Measurements from ENCODE around the gene NBEA.

The NBEA gene

GRCh38 chr13:34944274-34944634 lies 2.2 kb downstream of the NBEA start:
- Histone ChIP-seq H2BK5ac (ENCODE audit: low read depth, low read length, poor library complexity) (no peak overlapping the region), H3K27ac (ENCODE audit: low read depth, low read length) (no peak overlapping the region)

GRCh38 chr13:34944751-34945150 lies 2.7 kb downstream of the NBEA start:
- Histone ChIP-seq H2BK12ac (ENCODE audit: low read length) (no peak overlapping the region), H3K79me1 (ENCODE audit: low read length) (no peaks in the 10 kb centered on the region), H3K36me3 (ENCODE audit: control insufficient read depth in 1 of 2, insufficient read depth in 2 of 2, low read length in 2 of 2) (no peaks in the 10 kb centered on the region), H3K4me2 (ENCODE audit: low read length) (no peak overlapping the region), H3K18ac (ENCODE audit: low read length) (no peak overlapping the region), H2AFZ (ENCODE audit: insufficient read depth, low read length, poor library complexity) (no peak overlapping the region), H3K4me3 (ENCODE audit: low read depth, low read length) (no peak overlapping the region), H3K4ac (ENCODE audit: low read depth, low read length) (no peak overlapping the region), H3K23ac (ENCODE audit: low read length) (no peak overlapping the region), H2AK5ac (ENCODE audit: low read length) (no peak overlapping the region), H4K12ac (ENCODE audit: low read depth, low read length) (no peak overlapping the region), H3K9ac (ENCODE audit: low read length) (no peak overlapping the region), H3K27ac (ENCODE audit: low read depth, low read length) (no peak overlapping the region), H3K4me1 (ENCODE audit: control insufficient read depth in 1 of 2, insufficient read depth in 2 of 2, low read length in 2 of 2) (peaks cover 4 to 12% of the 10 kb centered on the region in 2 experiments), H3K9me3 (ENCODE audit: insufficient read depth, low read depth, low read length) (peaks cover 2% of the 10 kb centered on the region), H2BK120ac (ENCODE audit: insufficient read depth, low read length, poor library complexity) (no peak overlapping the region), H4K91ac (ENCODE audit: low read depth, low read length) (no peak overlapping the region), H3K27me3 (ENCODE audit: insufficient read depth, low read length) (peaks cover 16% of the 10 kb centered on the region), H3K14ac (ENCODE audit: low read length) (no peak overlapping the region), H3K79me2 (ENCODE audit: control insufficient read depth, insufficient read depth, low read length, poor library complexity) (no peaks in the 10 kb centered on the region), H2BK5ac (ENCODE audit: low read depth, low read length, poor library complexity) (no peak overlapping the region), H4K8ac (ENCODE audit: low read depth, low read length) (no peak overlapping the region)
- DNase-seq: no peak
- no CpG with 5 or more reads among the region's 2 CpGs for WGBS (ENCODE audit: extremely low coverage, insufficient coverage, insufficient read length)

More at GRCh38 chr13:34944274-34944634, 2.2 kb downstream of the NBEA start:
- WGBS (ENCODE audit: extremely low coverage, insufficient coverage, insufficient read length): no CpG with 5 or more reads among the region's 2 CpGs
- DNase-seq: no peak
- H4K12ac ChIP-seq (ENCODE audit: low read depth, low read length): no peak overlapping the region
- no peak overlapping the region for H3K4me3 ChIP-seq (ENCODE audit: low read depth, low read length)
- no peak overlapping the region for H3K4me2 ChIP-seq (ENCODE audit: low read length)
- no peak overlapping the region for H3K18ac ChIP-seq (ENCODE audit: low read length)
- no peak overlapping the region for H3K14ac ChIP-seq (ENCODE audit: low read length)
- no peaks in the 10 kb centered on the region for H3K79me2 ChIP-seq (ENCODE audit: control insufficient read depth, insufficient read depth, low read length, poor library complexity)
- peaks cover 16% of the 10 kb centered on the region for H3K27me3 ChIP-seq (ENCODE audit: insufficient read depth, low read length)
- no peak overlapping the region for H2BK12ac ChIP-seq (ENCODE audit: low read length)
- H3K9me3 ChIP-seq (ENCODE audit: insufficient read depth, low read depth, low read length): peaks cover 2% of the 10 kb centered on the region
- H3K4me1 ChIP-seq (ENCODE audit: control insufficient read depth in 1 of 2, insufficient read depth in 2 of 2, low read length in 2 of 2): peaks cover 4 to 12% of the 10 kb centered on the region in 2 experiments
- no peaks in the 10 kb centered on the region for H3K36me3 ChIP-seq (ENCODE audit: control insufficient read depth in 1 of 2, insufficient read depth in 2 of 2, low read length in 2 of 2)
- no peak overlapping the region for H4K91ac ChIP-seq (ENCODE audit: low read depth, low read length)
- H2AK5ac ChIP-seq (ENCODE audit: low read length): no peak overlapping the region
- H3K9ac ChIP-seq (ENCODE audit: low read length): no peak overlapping the region
- no peaks in the 10 kb centered on the region for H3K79me1 ChIP-seq (ENCODE audit: low read length)
- H3K4ac ChIP-seq (ENCODE audit: low read depth, low read length): no peak overlapping the region
- H2BK120ac ChIP-seq (ENCODE audit: insufficient read depth, low read length, poor library complexity): no peak overlapping the region
- H4K8ac ChIP-seq (ENCODE audit: low read depth, low read length): no peak overlapping the region
- no peak overlapping the region for H2AFZ ChIP-seq (ENCODE audit: insufficient read depth, low read length, poor library complexity)
- no peak overlapping the region for H3K23ac ChIP-seq (ENCODE audit: low read length)

- no peak overlapping the region for H3K14ac ChIP-seq (ENCODE audit: low read length)
- no peak overlapping the region for H3K27ac ChIP-seq (ENCODE audit: low read depth, low read length)
- no peak overlapping the region for H3K23ac ChIP-seq (ENCODE audit: low read length)
- H3K36me3 ChIP-seq (ENCODE audit: control insufficient read depth in 1 of 2, insufficient read depth in 2 of 2, low read length in 2 of 2): no peaks in the 10 kb centered on the region
- no peak overlapping the region for H2AK5ac ChIP-seq (ENCODE audit: low read length)
- H2BK5ac ChIP-seq (ENCODE audit: low read depth, low read length, poor library complexity): no peak overlapping the region
- no peaks in the 10 kb centered on the region for H3K4me1 ChIP-seq (ENCODE audit: control insufficient read depth in 1 of 2, insufficient read depth in 2 of 2, low read length in 2 of 2)
- no peak overlapping the region for H4K8ac ChIP-seq (ENCODE audit: low read depth, low read length)
- H3K4me3 ChIP-seq (ENCODE audit: low read depth, low read length): no peak overlapping the region
- H4K91ac ChIP-seq (ENCODE audit: low read depth, low read length): no peak overlapping the region
- no peak overlapping the region for H3K18ac ChIP-seq (ENCODE audit: low read length)
- no peak overlapping the region for H3K4me2 ChIP-seq (ENCODE audit: low read length)
- no peak overlapping the region for H3K4ac ChIP-seq (ENCODE audit: low read depth, low read length)
- H3K79me1 ChIP-seq (ENCODE audit: low read length): no peaks in the 10 kb centered on the region
- H3K9ac ChIP-seq (ENCODE audit: low read length): no peak overlapping the region
- no peaks in the 10 kb centered on the region for H3K27me3 ChIP-seq (ENCODE audit: insufficient read depth, low read length)
- no peak overlapping the region for H2AFZ ChIP-seq (ENCODE audit: insufficient read depth, low read length, poor library complexity)
- H4K12ac ChIP-seq (ENCODE audit: low read depth, low read length): no peak overlapping the region
- H2BK12ac ChIP-seq (ENCODE audit: low read length): no peak overlapping the region
- H2BK120ac ChIP-seq (ENCODE audit: insufficient read depth, low read length, poor library complexity): no peak overlapping the region
- DNase-seq: no peak
- no peaks in the 10 kb centered on the region for H3K79me2 ChIP-seq (ENCODE audit: control insufficient read depth, insufficient read depth, low read length, poor library complexity)
- peaks cover 2% of the 10 kb centered on the region for H3K9me3 ChIP-seq (ENCODE audit: insufficient read depth, low read depth, low read length)
Observed at GRCh38 chr13:34951528-34951927, 9.5 kb downstream of the NBEA start.

- Histone ChIP-seq H3K4ac (ENCODE audit: low read depth, low read length) (no peak overlapping the region), H3K18ac (ENCODE audit: low read length) (no peak overlapping the region), H3K36me3 (ENCODE audit: control insufficient read depth in 1 of 2, insufficient read depth in 2 of 2, low read length in 2 of 2) (no peaks in the 10 kb centered on the region), H3K4me2 (ENCODE audit: low read length) (no peak overlapping the region), H2AFZ (ENCODE audit: insufficient read depth, low read length, poor library complexity) (no peak overlapping the region), H3K9ac (ENCODE audit: low read length) (no peak overlapping the region), H4K91ac (ENCODE audit: low read depth, low read length) (no peak overlapping the region), H4K12ac (ENCODE audit: low read depth, low read length) (no peak overlapping the region), H3K27ac (ENCODE audit: low read depth, low read length) (no peak overlapping the region), H2BK5ac (ENCODE audit: low read depth, low read length, poor library complexity) (no peak overlapping the region), H2AK5ac (ENCODE audit: low read length) (no peak overlapping the region), H3K23ac (ENCODE audit: low read length) (no peak overlapping the region), H3K4me1 (ENCODE audit: control insufficient read depth in 1 of 2, insufficient read depth in 2 of 2, low read length in 2 of 2) (no peaks in the 10 kb centered on the region), H3K79me1 (ENCODE audit: low read length) (no peaks in the 10 kb centered on the region), H2BK12ac (ENCODE audit: low read length) (no peak overlapping the region), H4K8ac (ENCODE audit: low read depth, low read length) (no peak overlapping the region), H3K9me3 (ENCODE audit: insufficient read depth, low read depth, low read length) (no peaks in the 10 kb centered on the region), H3K79me2 (ENCODE audit: control insufficient read depth, insufficient read depth, low read length, poor library complexity) (no peaks in the 10 kb centered on the region), H2BK120ac (ENCODE audit: insufficient read depth, low read length, poor library complexity) (no peak overlapping the region), H3K14ac (ENCODE audit: low read length) (no peak overlapping the region), H3K4me3 (ENCODE audit: low read depth, low read length) (no peak overlapping the region), H3K27me3 (ENCODE audit: insufficient read depth, low read length) (no peaks in the 10 kb centered on the region)
- no CpG with 5 or more reads among the region's 1 CpG for WGBS (ENCODE audit: extremely low coverage, insufficient coverage, insufficient read length)
- no peak for DNase-seq
Observed at GRCh38 chr13:34959489-34959888, 17.4 kb downstream of the NBEA start.
